CD4-positive, alpha-beta T cell (primary cell): ENCODE results near the gene SYNGR1. TPM values are rescaled to one million over a fixed set of nuclear protein-coding genes. Genes with fewer than 3 reads are reported as not detected.

ENCODE experiments used
- ATAC-seq: fragments of 200-7000 bp; cut with Tn5 transposase; one replicate; pipeline ENCODE4 v1.10.0; 2022; ENCODE audit warnings: mild to moderate bottlenecking; ENCODE audit not compliant: poor library complexity
- CTCF ChIA-PET: fragments of 350-600 bp; sonication (Branson Sonifier 250); formaldehyde crosslinking; loops from one replicate; lab custom pipeline; 2021; ENCODE audit warnings: antibody characterized with exemption, inconsistent platforms; lab: Charles Lee
- POLR2A ChIA-PET: fragments of 350-600 bp; sonication (Branson Sonifier 250); formaldehyde crosslinking; loops from one replicate; lab custom pipeline; 2021; ENCODE audit warnings: antibody characterized with exemption, inconsistent platforms; lab: Charles Lee
- DNase-seq, 14 experiments: peaks; one replicate each; pipeline ENCODE4 v3.0.0-alpha.2; 2013 to 2020; ENCODE audit warnings: mixed read lengths in 2 of 14
- H3K27ac ChIP-seq, 2 donors: one replicate each; pipeline versions ENCODE4 v1.5.1 to v1.7.0; 2013; ENCODE audit warnings: low read length in 2 of 2, low read depth in 1 of 2, mild to moderate bottlenecking in 1 of 2
- H3K27me3 ChIP-seq, 2 experiments: 1 replicate in 1 of 2; 2 replicates in 1 of 2; pipeline versions ENCODE4 v1.6.1 to v1.7.0; 2013; ENCODE audit warnings: low read length in 2 of 2, control low read depth in 1 of 2, mild to moderate bottlenecking in 1 of 2, moderate library complexity in 1 of 2; ENCODE audit not compliant: insufficient read depth in 2 of 2, control insufficient read depth in 1 of 2
- H3K36me3 ChIP-seq: one replicate; pipeline ENCODE4 v1.6.1; 2013; ENCODE audit warnings: low read length, control low read depth; ENCODE audit not compliant: insufficient read depth
- H3K4me1 ChIP-seq: one replicate; pipeline ENCODE4 v1.6.1; 2013; ENCODE audit warnings: low read length, control low read depth; ENCODE audit not compliant: insufficient read depth
- H3K4me3 ChIP-seq: one replicate; pipeline ENCODE4 v1.5.1; 2013; ENCODE audit warnings: mild to moderate bottlenecking, low read length, moderate library complexity
- H3K9me3 ChIP-seq, 2 experiments: 1 replicate in 1 of 2; 2 replicates in 1 of 2; pipeline versions ENCODE4 v1.6.1 to v1.7.0; 2013; ENCODE audit warnings: low read length in 2 of 2, mild to moderate bottlenecking in 2 of 2, control low read depth in 1 of 2, moderate library complexity in 1 of 2; ENCODE audit not compliant: control insufficient read depth in 1 of 2, insufficient read depth in 1 of 2
- H3K27ac Mint-ChIP-seq: one replicate; pipeline ENCODE4 v1.8.0; 2020; ENCODE audit warnings: mixed read lengths
- H3K27me3 Mint-ChIP-seq: one replicate; pipeline ENCODE4 v1.8.0; 2021; ENCODE audit warnings: mixed read lengths
- H3K36me3 Mint-ChIP-seq: one replicate; pipeline ENCODE4 v1.8.0; 2021; ENCODE audit warnings: low read depth, mixed read lengths
- H3K4me1 Mint-ChIP-seq: one replicate; pipeline ENCODE4 v1.8.0; 2021; ENCODE audit warnings: low read depth, mixed read lengths
- H3K4me3 Mint-ChIP-seq: one replicate; pipeline ENCODE4 v1.8.0; 2020; ENCODE audit warnings: mild to moderate bottlenecking, mixed read lengths
- H3K9me3 Mint-ChIP-seq: one replicate; pipeline ENCODE4 v1.8.0; 2020; ENCODE audit warnings: mixed read lengths
- CTCF ChIP-seq: fragments of 200-600 bp; IDR thresholded peaks from one replicate; pipeline ENCODE4 v1.8.0; 2022; ENCODE audit warnings: antibody characterized with exemption, mild to moderate bottlenecking
- intact Hi-C, 2 experiments: fragments of 100-400 bp; cut with DNase I in 1 of 2; cut with micrococcal nuclease in 1 of 2; formaldehyde crosslinking; loops; one replicate each; pipeline versions ENCODE4 v1.15.1 to v1.9.0; 2023 to 2025; cut with DNase I, micrococcal nuclease
- total RNA-seq, 174 experiments: library from RNA in 2 of 174; stranded (reverse) in 2 of 174; gene quantifications; one replicate each; pipeline ENCODE4 v1.2.3 and lab custom pipeline; 2021 to 2026

The SYNGR1 gene
- total RNA-seq, 2 experiments from 2014 or later = 0.44 to 0.59 TPM

- H3K27me3 Mint-ChIP-seq = peaks cover 12% of the 10 kb centered on the region
- no peak overlapping the region for H3K27ac Mint-ChIP-seq
- no peaks in the 10 kb centered on the region for H3K9me3 Mint-ChIP-seq
- Histone ChIP-seq H3K36me3 (no peaks in the 10 kb centered on the region), H3K27ac (no peak overlapping the region), H3K27me3 (peaks cover 20 to 26% of the 10 kb centered on the region in 2 experiments), H3K4me1 (peaks cover 21% of the 10 kb centered on the region), H3K4me3 (peak overlapping the region; percentile 58), H3K9me3 (peaks cover 0 to 7% of the 10 kb centered on the region in 2 experiments)
- H3K4me1 Mint-ChIP-seq = peaks cover 15% of the 10 kb centered on the region
- no peak for TF ChIP-seq CTCF
- no peaks in the 10 kb centered on the region for H3K36me3 Mint-ChIP-seq
- H3K4me3 Mint-ChIP-seq = peak overlapping the region; percentile 83
- ChIA-PET CTCF (no interaction called here), POLR2A (interaction anchor here (0.7 to 1.7 kb wide), 9 partner anchors 15 to 180 kb away, joined by 3 to 10 read pairs (median 3); partner anchors contain the start of genes MIEF1 and RPL3)
- intact Hi-C loops = loop anchor here in 1 of 2 experiments (10.0 kb wide), 1 partner anchor 686 kb away; no protein-coding TSS in a partner anchor
- ATAC-seq (peak; percentile 16), DNase-seq (peak in 4 of 14 experiments; percentile 8 to 39 (median 20))
These were observed 784 bp upstream of the SYNGR1 start for GRCh38 chr22:39348909-39349505.

- H3K4me3 Mint-ChIP-seq = peak overlapping the region; percentile 83
- ChIA-PET CTCF (no interaction called here), POLR2A (interaction anchor here (0.7 to 1.7 kb wide), 10 partner anchors 15 to 180 kb away, joined by 3 to 10 read pairs (median 3); partner anchors contain the start of genes MIEF1 and RPL3)
- H3K27ac ChIP-seq = no peak overlapping the region
- no peaks in the 10 kb centered on the region for H3K9me3 Mint-ChIP-seq
- DNase-seq (peak in 6 of 14 experiments; percentile 6 to 66 (median 23)), ATAC-seq (peak; percentile 47)
- H3K27ac Mint-ChIP-seq = no peak overlapping the region
- H3K9me3 ChIP-seq = peaks cover 0 to 7% of the 10 kb centered on the region in 2 experiments
- H3K27me3 ChIP-seq = peaks cover 20 to 26% of the 10 kb centered on the region in 2 experiments
- no peaks in the 10 kb centered on the region for H3K36me3 ChIP-seq
- H3K27me3 Mint-ChIP-seq = peaks cover 12% of the 10 kb centered on the region
- TF ChIP-seq CTCF = no peak
- intact Hi-C loops = loop anchor here in 1 of 2 experiments (10.0 kb wide), 1 partner anchor 685 kb away; no protein-coding TSS in a partner anchor
- peaks cover 15% of the 10 kb centered on the region for H3K4me1 Mint-ChIP-seq
- peaks cover 21% of the 10 kb centered on the region for H3K4me1 ChIP-seq
- H3K4me3 ChIP-seq = peak overlapping the region; percentile 58
- H3K36me3 Mint-ChIP-seq = no peaks in the 10 kb centered on the region
These were observed 255 bp upstream of the SYNGR1 start for GRCh38 chr22:39349506-39349966.

GRCh38 chr22:39350757-39351688 lies 1.2 kb downstream of the SYNGR1 start:
- no peak for ATAC-seq

More at GRCh38 chr22:39350757-39351688, 1.2 kb downstream of the SYNGR1 start:
- Mint-ChIP-seq H3K36me3 (no peaks in the 10 kb centered on the region), H3K4me3 (peak overlapping the region; percentile 87), H3K27ac (no peak overlapping the region), H3K27me3 (peaks cover 12% of the 10 kb centered on the region), H3K9me3 (no peaks in the 10 kb centered on the region), H3K4me1 (peaks cover 15% of the 10 kb centered on the region)
- Histone ChIP-seq H3K4me1 (peaks cover 21% of the 10 kb centered on the region), H3K27me3 (peaks cover 20 to 26% of the 10 kb centered on the region in 2 experiments), H3K4me3 (peak overlapping the region; percentile 44), H3K9me3 (peaks cover 0 to 7% of the 10 kb centered on the region in 2 experiments), H3K36me3 (no peaks in the 10 kb centered on the region), H3K27ac (no peak overlapping the region)
- no peak for DNase-seq
- intact Hi-C loops = no loop called here
- POLR2A ChIA-PET = interaction anchor here (0.6 to 1.5 kb wide), 3 partner anchors 66 to 628 kb away, joined by 3 to 4 read pairs (median 3); no protein-coding TSS in a partner anchor
- TF ChIP-seq CTCF = no peak
- CTCF ChIA-PET = no interaction called here
